ENCODE results near the gene HPCAL4. TPM values are rescaled to one million over a fixed set of nuclear protein-coding genes. Genes with fewer than 3 reads are reported as not detected.

HPCAL4 gene
- total and polyA plus RNA-seq, 9 of the 15 experiments (the other 6 are each of a cell fraction or from before 2014, with no cell fraction given) = 0.01 to 0.04 (median 0.04) TPM; not detected in 4

DNA sequence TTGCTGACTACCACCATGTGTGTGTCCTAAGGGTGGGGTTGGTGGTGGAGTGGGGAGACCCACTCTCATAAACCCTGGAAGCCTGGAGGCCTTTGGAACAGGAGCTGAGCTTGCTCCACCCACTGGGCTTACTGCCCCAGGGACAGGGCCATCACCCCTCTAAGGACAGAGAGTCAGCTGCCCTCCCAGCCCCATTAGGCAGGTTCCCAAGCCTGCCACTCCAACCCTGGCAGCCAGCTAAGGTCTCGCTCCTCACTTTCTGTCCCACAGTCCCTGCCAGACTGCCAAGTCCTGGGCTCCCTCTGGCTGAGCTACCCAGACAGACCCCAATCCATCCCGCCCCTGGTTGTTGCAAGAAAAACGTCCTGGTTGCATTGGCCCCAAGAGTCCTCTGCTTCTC, 23.1 kb downstream of the HPCAL4 start (continued):
- TF ChIP-seq RCOR1 (IDR thresholded peaks at IDR 0.05; ENCODE audit: borderline replicate concordance in 1 of 2, low read depth in 2 of 2, low read length in 2 of 2) = no peak
- TF ChIP-seq CREM (IDR thresholded peaks at IDR 0.05; ENCODE audit: low read depth) = no peak

GRCh38 chr1:39666772-39667171, 24.5 kb downstream of the HPCAL4 start:
- H3K4me2 ChIP-seq (ENCODE audit: insufficient read depth, low read length) = no peak overlapping the region
- H3K4me1 ChIP-seq (replicated peaks in 1 of 2; ENCODE audit: control insufficient read depth in 2 of 2, insufficient read depth in 2 of 2, low read length in 2 of 2) = peaks cover 0 to 8% of the 10 kb centered on the region in 2 experiments; a peak in 3 of 5 replicates
- intact Hi-C loops (cut with micrococcal nuclease) (no loop called here), in situ Hi-C loops (cut with MboI) (no loop called here)
- no peaks in the 10 kb centered on the region for H3K36me3 ChIP-seq (ENCODE audit: control insufficient read depth, insufficient read depth, low read length)
- DNase-seq (ENCODE audit: extremely low read depth in 1 of 4, low spot score in 3 of 4) = no peak
- no peaks in the 10 kb centered on the region for H4K20me1 ChIP-seq (replicated peaks; ENCODE audit: control insufficient read depth, insufficient read depth, low read length)
- ChIA-PET CTCF (ENCODE audit: low intra/inter-chr PET ratio) (no interaction called here), POLR2A (no interaction called here)
- H3K4me3 ChIP-seq = no peak overlapping the region
- no peak overlapping the region for H3K27ac ChIP-seq (ENCODE audit: extremely low read depth, low read depth, low read length)
- no peak for FAIRE-seq
- H3K79me2 ChIP-seq (ENCODE audit: control insufficient read depth, insufficient read depth, low read length) = no peaks in the 10 kb centered on the region
- WGBS (ENCODE audit: insufficient coverage, low coverage, missing lambda C conversion rate) = 0% methylated on average over 3 of the region's 3 CpGs
- no peak for ATAC-seq
- BruUV-seq (replicated peaks) = no TSS peak
- H3K9me3 ChIP-seq (replicated peaks; ENCODE audit: control insufficient read depth, insufficient read depth, low read depth, low read length) = no peaks in the 10 kb centered on the region
- H2AFZ ChIP-seq (ENCODE audit: low read depth, low read length) = no peak overlapping the region
- H3K27me3 ChIP-seq (ENCODE audit: control insufficient read depth in 2 of 2, insufficient read depth in 2 of 2, low read length in 2 of 2) = peaks cover 24 to 50% of the 10 kb centered on the region in 2 experiments
- TF ChIP-seq, protein P1, sequence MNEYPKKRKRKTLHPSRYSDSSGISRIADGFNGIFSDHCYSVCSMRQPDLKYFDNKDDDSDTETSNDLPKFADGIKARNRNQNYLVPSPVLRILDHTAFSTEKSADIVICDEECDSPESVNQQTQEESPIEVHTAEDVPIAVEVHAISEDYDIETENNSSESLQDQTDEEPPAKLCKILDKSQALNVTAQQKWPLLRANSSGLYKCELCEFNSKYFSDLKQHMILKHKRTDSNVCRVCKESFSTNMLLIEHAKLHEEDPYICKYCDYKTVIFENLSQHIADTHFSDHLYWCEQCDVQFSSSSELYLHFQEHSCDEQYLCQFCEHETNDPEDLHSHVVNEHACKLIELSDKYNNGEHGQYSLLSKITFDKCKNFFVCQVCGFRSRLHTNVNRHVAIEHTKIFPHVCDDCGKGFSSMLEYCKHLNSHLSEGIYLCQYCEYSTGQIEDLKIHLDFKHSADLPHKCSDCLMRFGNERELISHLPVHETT (CRISPR knock-in tag; conservative IDR thresholded peaks at IDR 0.05 in 1 of 2, IDR thresholded peaks at IDR 0.05 in 1 of 2) = no peak
- TF ChIP-seq AFF1 (IDR thresholded peaks at IDR 0.05; ENCODE audit: low read depth in 1 of 2, partially characterized antibody in 2 of 2) (no peak), PCBP2 (IDR thresholded peaks at IDR 0.05; ENCODE audit: low read depth, low read length, poor library complexity, severe bottlenecking) (no peak), ZKSCAN3 (CRISPR knock-in tag; IDR thresholded peaks at IDR 0.05) (no peak), FIP1L1 (IDR thresholded peaks at IDR 0.05; ENCODE audit: low read depth, low read length, poor library complexity, severe bottlenecking) (no peak)
- no peak overlapping the region for H3K9ac ChIP-seq (ENCODE audit: insufficient read depth in 1 of 2, low read depth in 2 of 2, low read length in 2 of 2)
- peaks cover 2% of the 10 kb centered on the region for H3K9me1 ChIP-seq (ENCODE audit: control insufficient read depth, insufficient read depth, low read length)
